ENCODE results near the gene EGFR.

Gene EGFR

DNA sequence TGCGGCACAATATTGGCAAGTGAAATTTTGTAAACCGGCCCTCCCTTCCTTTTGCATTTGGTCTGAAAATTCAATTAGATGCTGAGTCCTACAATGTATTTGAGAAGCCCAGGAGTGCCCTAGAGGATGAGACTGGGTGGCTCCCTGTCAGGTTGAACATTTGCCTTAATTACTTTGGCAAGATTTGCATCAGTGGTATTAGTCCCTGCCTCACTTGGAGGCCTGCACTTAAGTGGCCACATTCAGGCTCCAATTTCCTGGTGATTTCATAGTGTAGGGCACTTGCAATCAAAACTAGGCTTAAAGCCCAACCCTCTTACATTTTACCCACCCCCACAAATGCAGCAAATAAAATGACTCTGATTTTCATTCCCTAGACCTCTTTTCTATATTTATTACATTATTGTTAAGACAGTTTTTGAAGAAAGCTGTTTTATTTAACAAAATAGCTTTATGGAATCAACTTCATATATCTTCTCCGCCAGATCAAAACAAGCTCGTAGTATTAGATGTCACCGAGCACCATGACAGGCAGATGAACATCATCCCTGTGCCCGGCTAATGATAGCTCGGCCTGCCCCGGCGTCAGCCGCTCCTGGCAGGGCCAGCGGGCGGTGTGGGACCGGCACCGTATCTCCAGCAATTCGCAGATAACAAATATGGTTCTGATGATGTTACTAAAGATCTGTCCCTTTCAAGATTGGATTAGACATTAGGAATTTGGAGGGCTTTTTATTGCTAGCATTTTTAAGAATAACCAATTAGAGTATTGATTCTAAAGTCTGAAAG, 73.6 kb downstream of the EGFR start:
- TF ChIP-seq SIN3A (IDR thresholded peaks at IDR 0.05; ENCODE audit: borderline replicate concordance, insufficient read depth, low read length) (no peak), FOXP2 (optimal IDR thresholded peaks at IDR 0.05; ENCODE audit: borderline replicate concordance, extremely low read depth, extremely low read length, insufficient read depth) (no peak), TAF1 (IDR thresholded peaks at IDR 0.05; ENCODE audit: borderline replicate concordance, insufficient read depth, low read length) (no peak), POLR2AphosphoS5 (IDR thresholded peaks at IDR 0.05; ENCODE audit: low read depth, low read length) (no peak)
- TF ChIP-seq, protein P1, sequence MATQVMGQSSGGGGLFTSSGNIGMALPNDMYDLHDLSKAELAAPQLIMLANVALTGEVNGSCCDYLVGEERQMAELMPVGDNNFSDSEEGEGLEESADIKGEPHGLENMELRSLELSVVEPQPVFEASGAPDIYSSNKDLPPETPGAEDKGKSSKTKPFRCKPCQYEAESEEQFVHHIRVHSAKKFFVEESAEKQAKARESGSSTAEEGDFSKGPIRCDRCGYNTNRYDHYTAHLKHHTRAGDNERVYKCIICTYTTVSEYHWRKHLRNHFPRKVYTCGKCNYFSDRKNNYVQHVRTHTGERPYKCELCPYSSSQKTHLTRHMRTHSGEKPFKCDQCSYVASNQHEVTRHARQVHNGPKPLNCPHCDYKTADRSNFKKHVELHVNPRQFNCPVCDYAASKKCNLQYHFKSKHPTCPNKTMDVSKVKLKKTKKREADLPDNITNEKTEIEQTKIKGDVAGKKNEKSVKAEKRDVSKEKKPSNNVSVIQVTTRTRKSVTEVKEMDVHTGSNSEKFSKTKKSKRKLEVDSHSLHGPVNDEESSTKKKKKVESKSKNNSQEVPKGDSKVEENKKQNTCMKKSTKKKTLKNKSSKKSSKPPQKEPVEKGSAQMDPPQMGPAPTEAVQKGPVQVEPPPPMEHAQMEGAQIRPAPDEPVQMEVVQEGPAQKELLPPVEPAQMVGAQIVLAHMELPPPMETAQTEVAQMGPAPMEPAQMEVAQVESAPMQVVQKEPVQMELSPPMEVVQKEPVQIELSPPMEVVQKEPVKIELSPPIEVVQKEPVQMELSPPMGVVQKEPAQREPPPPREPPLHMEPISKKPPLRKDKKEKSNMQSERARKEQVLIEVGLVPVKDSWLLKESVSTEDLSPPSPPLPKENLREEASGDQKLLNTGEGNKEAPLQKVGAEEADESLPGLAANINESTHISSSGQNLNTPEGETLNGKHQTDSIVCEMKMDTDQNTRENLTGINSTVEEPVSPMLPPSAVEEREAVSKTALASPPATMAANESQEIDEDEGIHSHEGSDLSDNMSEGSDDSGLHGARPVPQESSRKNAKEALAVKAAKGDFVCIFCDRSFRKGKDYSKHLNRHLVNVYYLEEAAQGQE (IDR thresholded peaks at IDR 0.05; ENCODE audit: insufficient read depth in 1 of 2, low read depth in 2 of 2, low read length in 2 of 2) = no peak

DNA sequence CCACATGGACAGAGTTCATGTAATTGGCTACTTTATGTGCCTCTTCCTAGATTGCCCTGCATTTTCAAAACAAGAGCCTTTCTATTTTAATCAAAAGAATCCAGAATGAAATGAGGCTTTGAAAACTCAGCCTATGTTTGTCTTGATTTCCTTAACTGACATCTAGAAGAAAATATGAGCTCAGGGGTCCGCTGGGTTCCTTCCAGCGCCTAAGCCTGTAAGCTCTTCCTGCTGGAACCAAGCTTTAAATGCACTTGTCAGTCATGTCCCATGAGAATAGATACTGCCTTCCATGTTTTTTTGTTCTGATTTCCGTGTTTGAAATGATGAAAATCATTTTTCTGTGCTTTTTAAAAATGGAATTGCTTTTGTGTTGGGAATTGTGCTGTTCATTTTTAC, 74.2 kb downstream of the EGFR start:
- no peak for TF ChIP-seq TAF1 (IDR thresholded peaks at IDR 0.05; ENCODE audit: borderline replicate concordance, insufficient read depth, low read length)
- TF ChIP-seq SIN3A (IDR thresholded peaks at IDR 0.05; ENCODE audit: borderline replicate concordance, insufficient read depth, low read length) = no peak
- TF ChIP-seq FOXP2 (optimal IDR thresholded peaks at IDR 0.05; ENCODE audit: borderline replicate concordance, extremely low read depth, extremely low read length, insufficient read depth) = no peak
- TF ChIP-seq, protein P1 (IDR thresholded peaks at IDR 0.05; ENCODE audit: insufficient read depth in 1 of 2, low read depth in 2 of 2, low read length in 2 of 2) = no peak
- no peak for TF ChIP-seq POLR2AphosphoS5 (IDR thresholded peaks at IDR 0.05; ENCODE audit: low read depth, low read length)

- TF ChIP-seq SIN3A (IDR thresholded peaks at IDR 0.05; ENCODE audit: borderline replicate concordance, insufficient read depth, low read length) (no peak), FOXP2 (optimal IDR thresholded peaks at IDR 0.05; ENCODE audit: borderline replicate concordance, extremely low read depth, extremely low read length, insufficient read depth) (no peak), POLR2AphosphoS5 (IDR thresholded peaks at IDR 0.05; ENCODE audit: low read depth, low read length) (no peak), TAF1 (IDR thresholded peaks at IDR 0.05; ENCODE audit: borderline replicate concordance, insufficient read depth, low read length) (no peak)
- TF ChIP-seq, protein P1 (IDR thresholded peaks at IDR 0.05; ENCODE audit: insufficient read depth in 1 of 2, low read depth in 2 of 2, low read length in 2 of 2) = no peak
These were observed 74.9 kb downstream of the EGFR start for GRCh38 chr7:55093674-55094073.

DNA sequence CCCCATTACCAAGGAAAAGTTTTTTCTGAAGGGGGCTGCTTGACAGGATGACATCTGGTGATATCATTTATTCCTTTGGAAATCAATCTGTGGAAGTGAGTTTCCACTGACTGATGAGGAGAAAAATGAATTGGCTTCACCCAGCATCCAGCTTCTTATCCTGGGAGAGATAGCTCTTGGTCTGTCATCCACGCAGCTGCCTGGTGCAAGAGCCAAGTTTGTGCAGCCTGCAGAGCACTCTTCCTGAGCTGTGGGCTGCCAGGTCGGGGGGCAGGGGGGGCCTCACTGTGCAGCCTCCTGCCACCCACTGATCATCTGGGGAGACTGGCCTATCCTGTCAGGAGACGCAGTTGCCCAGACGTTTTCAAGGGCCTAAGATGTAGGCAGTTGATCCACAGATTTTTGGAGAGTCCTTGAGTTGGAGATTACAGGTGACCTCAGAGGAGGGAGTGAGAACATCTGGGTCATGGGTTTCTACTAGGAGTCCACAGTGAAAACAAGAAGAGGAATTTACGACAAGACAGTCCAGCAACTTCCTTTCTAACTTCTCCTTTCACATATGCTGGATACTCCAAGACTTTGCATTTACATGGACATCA, 75.4 kb downstream of the EGFR start:
- TF ChIP-seq, protein P1 (IDR thresholded peaks at IDR 0.05; ENCODE audit: insufficient read depth in 1 of 2, low read depth in 2 of 2, low read length in 2 of 2) = no peak
- TF ChIP-seq SIN3A (IDR thresholded peaks at IDR 0.05; ENCODE audit: borderline replicate concordance, insufficient read depth, low read length) (no peak), TAF1 (IDR thresholded peaks at IDR 0.05; ENCODE audit: borderline replicate concordance, insufficient read depth, low read length) (no peak), FOXP2 (optimal IDR thresholded peaks at IDR 0.05; ENCODE audit: borderline replicate concordance, extremely low read depth, extremely low read length, insufficient read depth) (no peak), POLR2AphosphoS5 (IDR thresholded peaks at IDR 0.05; ENCODE audit: low read depth, low read length) (no peak)

Measured in PFSK-1 (cell line).